Effector memory CD4-positive, alpha-beta T cell (primary cell): ENCODE measurements around the gene GIGYF1.
"Not testable (repeated sequence)": the region's sequence is repeated elsewhere in the genome, so short reads cannot be mapped to it uniquely, and the experiment has no call there.

ENCODE experiments used
- DNase-seq, 3 donors: peaks; one replicate each; pipeline ENCODE4 v3.0.0-alpha.2; 2020
- H3K27ac ChIP-seq: 2 replicates; pipeline ENCODE4 v1.7.0; 2013; ENCODE audit warnings: mild to moderate bottlenecking, low read length, moderate library complexity; ENCODE audit not compliant: insufficient read depth, poor library complexity, severe bottlenecking
- H3K27me3 ChIP-seq: replicated peaks from 2 replicates; pipeline ENCODE4 v1.7.0; 2013; ENCODE audit warnings: mild to moderate bottlenecking, low read length; ENCODE audit not compliant: insufficient read depth, control insufficient read depth, poor library complexity, severe bottlenecking
- H3K36me3 ChIP-seq: 2 replicates; pipeline ENCODE4 v1.7.0; 2013; ENCODE audit warnings: mild to moderate bottlenecking, low read length, moderate library complexity; ENCODE audit not compliant: control insufficient read depth, insufficient read depth
- H3K4me1 ChIP-seq: 2 replicates; pipeline ENCODE4 v1.7.0; 2013; ENCODE audit warnings: low read length, mild to moderate bottlenecking; ENCODE audit not compliant: control insufficient read depth, insufficient read depth, poor library complexity, severe bottlenecking
- H3K4me3 ChIP-seq: 2 replicates; pipeline ENCODE4 v1.7.0; 2013; ENCODE audit warnings: low read length, low read depth, mild to moderate bottlenecking; ENCODE audit not compliant: insufficient read depth, poor library complexity, severe bottlenecking
- H3K9me3 ChIP-seq: 2 replicates; pipeline ENCODE4 v1.7.0; 2013; ENCODE audit warnings: mild to moderate bottlenecking, low read length, moderate library complexity; ENCODE audit not compliant: control insufficient read depth

The GIGYF1 gene

GRCh38 chr7:100710452-100710851 is 16.4 kb upstream of the GIGYF1 start:
- Histone ChIP-seq H3K9me3 (no peaks in the 10 kb centered on the region), H3K4me3 (no peak overlapping the region), H3K36me3 (no peaks in the 10 kb centered on the region), H3K27me3 (no peaks in the 10 kb centered on the region), H3K4me1 (peaks cover 5% of the 10 kb centered on the region), H3K27ac (no peak overlapping the region)
- no peak for DNase-seq

DNA sequence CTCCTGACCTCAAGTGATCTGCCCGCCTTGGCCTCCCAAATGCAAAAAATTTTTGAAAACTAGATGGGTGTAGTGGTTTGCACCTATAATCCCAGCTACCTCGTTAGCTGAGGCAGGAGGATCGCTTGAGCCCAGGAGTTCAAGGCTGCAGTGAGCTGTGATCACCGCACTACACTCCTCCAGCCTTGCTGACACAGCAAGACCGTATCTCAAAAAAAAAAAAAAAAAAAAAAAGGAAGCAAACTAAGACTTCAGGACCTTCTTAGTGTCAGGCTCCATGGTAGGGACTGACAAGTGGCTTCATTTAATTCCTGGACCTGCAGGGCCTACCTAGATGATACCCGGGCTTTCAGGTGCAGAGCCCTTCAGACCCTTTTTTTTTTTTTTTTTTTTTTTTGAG is 14.3 kb upstream of the GIGYF1 start:
- H3K4me3 ChIP-seq, result no peak overlapping the region
- no peak for DNase-seq
- H3K4me1 ChIP-seq, result peaks cover 5% of the 10 kb centered on the region
- H3K9me3 ChIP-seq, result no peaks in the 10 kb centered on the region
- no peaks in the 10 kb centered on the region for H3K36me3 ChIP-seq
- H3K27ac ChIP-seq, result no peak overlapping the region
- no peaks in the 10 kb centered on the region for H3K27me3 ChIP-seq

- Histone ChIP-seq H3K36me3 (no peaks in the 10 kb centered on the region), H3K27me3 (no peaks in the 10 kb centered on the region), H3K4me1 (peaks cover 5% of the 10 kb centered on the region), H3K9me3 (no peaks in the 10 kb centered on the region), H3K27ac (peak overlapping the region; percentile 81), H3K4me3 (peak overlapping the region; percentile 80)
- no peak for DNase-seq
These were observed 12.7 kb upstream of the GIGYF1 start for GRCh38 chr7:100706672-100707311.

GRCh38 chr7:100705753-100706671 is 12.0 kb upstream of the GIGYF1 start, which contains the start of gene POP7:
Gene POP7 (plus strand): TSS chr7:100706121. CDS start chr7:100706831, 710 bp downstream.
- no peaks in the 10 kb centered on the region for H3K9me3 ChIP-seq
- peak within 1 kb of the TSS; percentile 81 for H3K27ac ChIP-seq
- no peaks in the 10 kb centered on the region for H3K36me3 ChIP-seq
- peak; percentile 96 to 98 (median 96) for DNase-seq
- peaks cover 5% of the 10 kb centered on the region for H3K4me1 ChIP-seq
- peak within 1 kb of the TSS; percentile 80 for H3K4me3 ChIP-seq
- no peaks in the 10 kb centered on the region for H3K27me3 ChIP-seq

DNA sequence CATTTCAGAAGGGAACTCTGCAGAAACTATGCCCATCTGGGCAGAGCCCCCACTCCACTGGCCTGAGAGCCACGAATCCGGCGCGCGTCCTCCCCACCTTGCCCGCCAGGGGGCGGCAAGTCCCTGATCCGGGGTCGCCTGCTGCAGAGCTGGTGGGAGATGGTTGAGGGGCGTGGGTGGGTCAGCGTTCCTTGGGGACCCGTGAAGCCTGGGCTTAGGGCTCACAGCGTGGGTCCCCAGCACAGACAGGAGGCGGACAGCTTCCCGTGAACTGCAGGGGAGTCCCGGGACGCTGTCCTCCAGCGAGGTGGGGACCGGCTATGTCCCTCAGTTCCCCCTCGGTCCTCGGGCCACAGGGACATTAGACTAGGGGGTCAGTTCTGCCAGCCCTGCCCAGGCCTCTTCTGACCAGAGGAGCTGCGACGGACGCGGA is 11.3 kb upstream of the GIGYF1 start:
- H3K27ac ChIP-seq, result peak overlapping the region; percentile 81
- H3K4me1 ChIP-seq, result peaks cover 5% of the 10 kb centered on the region
- H3K36me3 ChIP-seq, result no peaks in the 10 kb centered on the region
- H3K4me3 ChIP-seq, result peak overlapping the region; percentile 80
- peak; percentile 44 to 60 (median 50) for DNase-seq
- H3K9me3 ChIP-seq, result no peaks in the 10 kb centered on the region
- H3K27me3 ChIP-seq, result no peaks in the 10 kb centered on the region

GRCh38 chr7:100701089-100701488 is 7.0 kb upstream of the GIGYF1 start:
- not testable (repeated sequence) for DNase-seq, H3K4me3 ChIP-seq, H3K36me3 ChIP-seq, H3K27me3 ChIP-seq, H3K27ac ChIP-seq, H3K9me3 ChIP-seq, H3K4me1 ChIP-seq

GRCh38 chr7:100699018-100699417 is 5.0 kb upstream of the GIGYF1 start:
- Histone ChIP-seq H3K9me3 (no peaks in the 10 kb centered on the region), H3K27ac (no peak overlapping the region), H3K4me1 (no peaks in the 10 kb centered on the region), H3K36me3 (no peaks in the 10 kb centered on the region), H3K4me3 (no peak overlapping the region), H3K27me3 (no peaks in the 10 kb centered on the region)
- no peak for DNase-seq

DNA sequence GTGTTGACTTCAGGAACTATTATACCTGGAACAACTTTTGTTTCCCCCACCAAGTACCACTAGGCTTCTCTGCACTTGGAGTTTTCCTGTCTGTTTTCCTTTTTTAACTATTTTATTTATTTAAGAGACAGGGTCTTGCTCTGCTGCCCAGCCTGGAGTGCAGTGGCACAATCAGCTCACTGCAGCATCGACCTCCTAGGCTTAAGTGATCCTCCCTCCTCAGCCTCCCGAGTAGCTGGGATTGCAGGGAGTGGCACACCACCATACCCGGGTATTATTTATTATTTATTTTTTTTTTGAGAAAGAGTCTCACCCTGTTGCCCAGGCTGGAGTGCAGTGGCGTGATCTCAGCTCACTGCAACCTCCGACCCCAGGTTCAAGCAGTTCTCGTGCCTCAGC is 2.1 kb upstream of the GIGYF1 start:
- DNase-seq, result no peak
- Histone ChIP-seq H3K36me3 (no peaks in the 10 kb centered on the region), H3K9me3 (no peaks in the 10 kb centered on the region), H3K4me1 (peaks cover 21% of the 10 kb centered on the region), H3K4me3 (no peak overlapping the region), H3K27ac (no peak overlapping the region), H3K27me3 (no peaks in the 10 kb centered on the region)

- peak overlapping the region; percentile 46 for H3K27ac ChIP-seq
These were observed 545 bp downstream of the GIGYF1 start for GRCh38 chr7:100693312-100694097.

More at GRCh38 chr7:100693312-100694097, 545 bp downstream of the GIGYF1 start:
- Histone ChIP-seq H3K9me3 (no peaks in the 10 kb centered on the region), H3K36me3 (peaks cover 4% of the 10 kb centered on the region), H3K4me3 (peak overlapping the region; percentile 68), H3K4me1 (peaks cover 23% of the 10 kb centered on the region), H3K27me3 (no peaks in the 10 kb centered on the region)
- no peak for DNase-seq
